K562 (cell line): ENCODE measurements around the gene ELMO1. TPM values are rescaled to one million over a fixed set of nuclear protein-coding genes. Genes with fewer than 3 reads are reported as not detected.

ENCODE experiments used
- ATAC-seq: fragments of 200-7000 bp; cut with Tn5 transposase; 3 replicates; pipeline ENCODE4 v1.9.1; 2020; ENCODE audit warnings: moderate library complexity
- BruUV-seq: library from RNA; stranded (reverse); fragments of 400-500 nt; replicated peaks from 2 replicates; lab custom pipeline; 2021; lab: Mats Ljungman, UMichigan
- CTCF ChIA-PET: fragments of 300-600 bp; formaldehyde crosslinking; extraction: SDS; loops from one replicate; lab custom pipeline; 2021; ENCODE audit warnings: low intra/inter-chr PET ratio; lab: Yijun Ruan, JAX
- POLR2A ChIA-PET: fragments of 300-600, 350-650 bp; sonication (Branson Sonifier 250); formaldehyde crosslinking; extraction: SDS; loops from one replicate; lab custom pipeline; 2021; ENCODE audit warnings: antibody characterized with exemption, inconsistent platforms; lab: Yijun Ruan, JAX
- DNase-seq, 4 experiments: peaks; one replicate each; pipeline versions ENCODE4 v3.0.0 to v3.0.0-alpha.2; 2011 to 2018; ENCODE audit warnings: low spot score in 3 of 4, mixed read lengths in 3 of 4; ENCODE audit errors: extremely low read depth in 1 of 4
- FAIRE-seq: peaks from 2 replicates; lab custom pipeline; 2011; peaks lifted over from hg19 to GRCh38; lab: Jason Lieb, UNC
- H2AFZ ChIP-seq: 2 replicates; pipeline ENCODE4 v1.6.0; 2011; ENCODE audit warnings: low read depth, low read length, control low read depth, inconsistent platforms
- H3K27ac ChIP-seq: fragments of 200-600 bp; 3 replicates; pipeline ENCODE4 v1.8.0; 2011; ENCODE audit warnings: low read depth, mild to moderate bottlenecking, control low read depth, inconsistent platforms, low read length, moderate library complexity, mixed read lengths; ENCODE audit errors: extremely low read depth
- H3K27me3 ChIP-seq, 2 experiments: fragments of 300-600 bp in 1 of 2; 2 replicates in 1 of 2; 3 replicates in 1 of 2; pipeline versions ENCODE4 v1.6.0 to v1.8.0; 2011; ENCODE audit warnings: inconsistent platforms in 2 of 2, low read length in 2 of 2, mild to moderate bottlenecking in 1 of 2, mixed read lengths in 1 of 2, moderate library complexity in 1 of 2; ENCODE audit not compliant: control insufficient read depth in 2 of 2, insufficient read depth in 2 of 2
- H3K36me3 ChIP-seq: fragments of 300-600 bp; 3 replicates; pipeline ENCODE4 v1.8.0; 2011; ENCODE audit warnings: mild to moderate bottlenecking, low read length, inconsistent platforms; ENCODE audit not compliant: control insufficient read depth, insufficient read depth
- H3K4me1 ChIP-seq, 2 experiments: fragments of 200-600 bp in 1 of 2; replicated peaks in 1 of 2; 2 replicates in 1 of 2; 3 replicates in 1 of 2; pipeline versions ENCODE4 v1.5.1 to v1.8.0; 2011; ENCODE audit warnings: inconsistent platforms in 2 of 2, low read length in 2 of 2, mild to moderate bottlenecking in 1 of 2, mixed read lengths in 1 of 2, moderate library complexity in 1 of 2; ENCODE audit not compliant: control insufficient read depth in 2 of 2, insufficient read depth in 2 of 2
- H3K4me2 ChIP-seq: 2 replicates; pipeline ENCODE4 v1.6.1; 2011; ENCODE audit warnings: low read length, control low read depth, inconsistent platforms, mixed read lengths; ENCODE audit not compliant: insufficient read depth
- H3K4me3 ChIP-seq: fragments of 200-600 bp; sonication (generic), shearing (Covaris generic); 2 replicates; pipeline ENCODE4 v1.5.1; 2016; ENCODE audit warnings: control low read depth, inconsistent platforms
- H3K79me2 ChIP-seq: fragments of 200-600 bp; 3 replicates; pipeline ENCODE4 v1.8.0; 2011; ENCODE audit warnings: low read length, inconsistent platforms; ENCODE audit not compliant: control insufficient read depth, insufficient read depth
- H3K9ac ChIP-seq, 2 experiments: 2 replicates each; pipeline versions ENCODE4 v1.6.0 to v1.6.1; 2011; ENCODE audit warnings: low read depth in 2 of 2, low read length in 2 of 2, control low read depth in 1 of 2, inconsistent platforms in 1 of 2, mild to moderate bottlenecking in 1 of 2, mixed read lengths in 1 of 2; ENCODE audit not compliant: insufficient read depth in 1 of 2
- H3K9me1 ChIP-seq: one replicate; pipeline ENCODE4 v1.6.0; 2011; ENCODE audit warnings: inconsistent platforms, mild to moderate bottlenecking, low read length, moderate library complexity; ENCODE audit not compliant: control insufficient read depth, insufficient read depth
- H3K9me3 ChIP-seq: replicated peaks from 2 replicates; pipeline ENCODE4 v1.5.1; 2011; ENCODE audit warnings: low read depth, low read length, inconsistent platforms; ENCODE audit not compliant: control insufficient read depth, insufficient read depth
- H4K20me1 ChIP-seq: replicated peaks from 2 replicates; pipeline ENCODE4 v1.6.1; 2011; ENCODE audit warnings: low read length, inconsistent platforms, mixed read lengths; ENCODE audit not compliant: control insufficient read depth, insufficient read depth
- ATF1 ChIP-seq, 2 experiments: fragments of 450-650 bp in 1 of 2; IDR thresholded peaks; 2 replicates each; pipeline ENCODE4 v1.6.1; 2016; ENCODE audit warnings: missing compliant biosample characterization in 1 of 2, missing genetic modification characterization in 1 of 2
- FOXA1 ChIP-seq: fragments of 450-650 bp; IDR thresholded peaks from 2 replicates; pipeline ENCODE4 v1.6.1; 2016; ENCODE audit warnings: mild to moderate bottlenecking, borderline replicate concordance
- HNRNPK ChIP-seq: fragments of 200-400 bp; formaldehyde crosslinking; IDR thresholded peaks from one replicate; pipeline ENCODE4 v1.6.1; 2018; ENCODE audit warnings: mild to moderate bottlenecking, low read depth, low read length; ENCODE audit not compliant: poor library complexity, severe bottlenecking
- HOXB6 ChIP-seq: fragments of 250-450 bp; sonication (Bioruptor Pico); IDR thresholded peaks from 2 replicates; pipeline ENCODE4 v1.5.1; 2022; ENCODE audit warnings: mild to moderate bottlenecking, borderline replicate concordance
- PURB ChIP-seq: sonication (generic); formaldehyde crosslinking; IDR thresholded peaks from 2 replicates; pipeline ENCODE4 v1.9.0; 2021; ENCODE audit warnings: low read depth, mild to moderate bottlenecking, missing genetic modification reagents
- RBFOX2 ChIP-seq: fragments of 200-400 bp; formaldehyde crosslinking; IDR thresholded peaks from 2 replicates; pipeline ENCODE4 v1.6.1; 2017; ENCODE audit warnings: low read depth, mild to moderate bottlenecking, low read length, moderate library complexity
- UBTF ChIP-seq, 2 experiments: IDR thresholded peaks; 2 replicates each; pipeline ENCODE4 v1.6.1; 2012; ENCODE audit warnings: improper control_type of control experiment in 2 of 2, low read depth in 2 of 2, low read length in 2 of 2, borderline replicate concordance in 1 of 2
- ZFX ChIP-seq: sonication (generic); formaldehyde crosslinking; IDR thresholded peaks from 2 replicates; pipeline ENCODE4 v1.8.0; 2022; ENCODE audit warnings: mild to moderate bottlenecking, missing genetic modification reagents, moderate library complexity
- ZNF212 ChIP-seq: fragments of 450-650 bp; formaldehyde crosslinking; IDR thresholded peaks from 2 replicates; pipeline ENCODE4 v1.4.0; 2020; ENCODE audit warnings: mild to moderate bottlenecking
- ZNF436 ChIP-seq: fragments of 250-450, 450-650 bp; sonication (Bioruptor Pico); formaldehyde crosslinking; IDR thresholded peaks from 2 replicates; pipeline ENCODE4 v1.7.0; 2020; ENCODE audit warnings: mild to moderate bottlenecking
- WGBS: fragments of 100-300 bp; shearing (Covaris generic); methylation state at CpG from one replicate; pipeline ENCODE4 v1.1.6; 2016; ENCODE audit warnings: low coverage, mixed read lengths; ENCODE audit not compliant: insufficient coverage; ENCODE audit errors: missing lambda C conversion rate; 5-methylcytosine and 5-hydroxymethylcytosine counted together
- in situ Hi-C: fragments of 300-500 bp; cut with MboI; formaldehyde crosslinking; loops from 4 replicates; pipeline ENCODE4 v1.15.0; 2018; ENCODE audit warnings: inconsistent platforms, mixed read lengths
- intact Hi-C: fragments of 100-400 bp; cut with micrococcal nuclease; formaldehyde crosslinking; loops from 2 replicates; pipeline ENCODE4 v1.14.2; 2022
- polyA plus RNA-seq, 8 experiments: library from polyadenylated mRNA; depleted of rRNA in 4 of 8; stranded (reverse) in 5 of 8; unstranded in 3 of 8; fragments of >200 nt; fragmentation: Nextera tagmentation in 2 of 8; fragmentation: Illumina TruSeq in 1 of 8; extraction: Ambion mirVana in 2 of 8; extraction: Trizol in 1 of 8; gene quantifications; 2 replicates each; pipeline versions ENCODE4 v1.2.1 to v1.2.3, GENCODE V29; 2011 to 2014; ENCODE audit warnings: inconsistent platforms in 1 of 8, missing spikeins in 1 of 8
- total RNA-seq, 7 experiments: library from RNA; depleted of rRNA in 6 of 7; stranded (reverse); fragments of >200 nt in 6 of 7; fragmentation: Illumina TruSeq in 2 of 7; extraction: Trizol in 2 of 7; gene quantifications; 2 replicates each; pipeline versions ENCODE4 v1.2.1 to v1.2.3, GENCODE V29; 2011 to 2021; ENCODE audit warnings: low replicate concordance in 1 of 7

ELMO1 gene
- total and polyA plus RNA-seq, 9 of the 15 experiments (the other 6 are each of a cell fraction or from before 2014, with no cell fraction given) = 0.36 to 7.2 (median 3.6) TPM

DNA sequence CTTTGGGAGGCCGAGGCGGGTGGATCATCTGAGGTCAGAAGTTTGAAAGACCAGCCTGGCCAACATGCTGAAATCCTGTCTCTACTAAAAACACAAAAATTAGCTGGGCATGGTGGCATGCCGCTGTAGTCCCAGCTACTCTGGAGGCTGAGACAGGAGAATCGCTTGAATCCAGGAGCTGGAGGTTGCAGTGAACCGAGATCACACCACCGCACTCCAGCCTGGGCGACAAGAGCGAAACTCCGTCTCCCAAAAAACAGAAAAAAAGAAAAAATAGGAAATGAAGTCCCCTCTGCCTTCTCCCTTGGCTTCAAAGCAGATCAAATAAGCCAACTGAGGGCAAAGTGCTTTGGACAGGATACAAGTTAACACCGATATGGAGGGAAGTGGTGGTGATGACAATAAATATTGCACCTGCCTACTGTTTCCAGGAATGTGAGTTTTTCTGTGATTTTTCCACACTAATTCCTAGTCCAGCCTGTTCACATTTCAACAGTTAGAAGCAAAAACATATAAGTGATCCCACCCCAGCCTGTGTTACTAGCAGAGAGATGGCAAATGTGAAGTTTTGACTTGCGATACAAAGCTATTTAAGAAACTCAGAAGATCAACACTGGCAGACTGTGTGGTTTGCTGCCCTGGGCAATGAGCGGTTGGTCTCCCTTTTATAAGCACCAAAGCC is 433.2 kb downstream of the ELMO1 start (continued):
- no peak for TF ChIP-seq HNRNPK

- TF ChIP-seq UBTF (IDR thresholded peaks at IDR 0.05; ENCODE audit: borderline replicate concordance in 1 of 2, low read depth in 2 of 2, low read length in 2 of 2) = no peak
- TF ChIP-seq HOXB6 (CRISPR knock-in tag) = no peak
- no peak for TF ChIP-seq PURB (CRISPR knock-in tag)
- TF ChIP-seq ATF1 (CRISPR knock-in tag; IDR thresholded peaks at IDR 0.05) = no peak
- no peak for TF ChIP-seq ATF1 (tag; IDR thresholded peaks at IDR 0.05)
- TF ChIP-seq ZNF436 = no peak
- TF ChIP-seq FOXA1 = no peak
- no peak for TF ChIP-seq RBFOX2
- no peak for TF ChIP-seq ZNF212
- TF ChIP-seq ZFX (CRISPR knock-in tag) = no peak
- no peaks in the 10 kb centered on the region; a peak in 1 of 5 replicates for H3K27me3 ChIP-seq
- POLR2A ChIA-PET = no interaction called here
- H3K79me2 ChIP-seq = no peaks in the 10 kb centered on the region
- in situ Hi-C loops (no loop called here), intact Hi-C loops (no loop called here)
- CTCF ChIA-PET = no interaction called here
- H2AFZ ChIP-seq = no peak overlapping the region
- no peak overlapping the region for H3K9ac ChIP-seq
- H4K20me1 ChIP-seq = no peaks in the 10 kb centered on the region
- H3K9me1 ChIP-seq = no peaks in the 10 kb centered on the region
- no peak overlapping the region for H3K27ac ChIP-seq
- H3K9me3 ChIP-seq = no peaks in the 10 kb centered on the region
- ATAC-seq (no peak), DNase-seq (no peak), FAIRE-seq (no peak)
- no peak overlapping the region for H3K4me3 ChIP-seq
- BruUV-seq = no TSS peak
- H3K4me1 ChIP-seq = no peaks in the 10 kb centered on the region
- no peak overlapping the region for H3K4me2 ChIP-seq
- 11% methylated on average over 4 of the region's 4 CpGs for WGBS
- no peaks in the 10 kb centered on the region for H3K36me3 ChIP-seq
Measured at GRCh38 chr7:37013771-37014170, 434.9 kb downstream of the ELMO1 start.
